HG03565 (cell line): ENCODE measurements around the gene STEAP2.
"Not testable (repeated sequence)": the region's sequence is repeated elsewhere in the genome, so short reads cannot be mapped to it uniquely, and the experiment has no call there.

Experiments used
- ATAC-seq: cut with Tn5 transposase; IDR thresholded peaks from one replicate; pipeline ENCODE4 v1.9.1; 2021; ENCODE audit warnings: mild to moderate bottlenecking, moderate library complexity; ENCODE audit not compliant: unreplicated experiment

Gene STEAP2

GRCh38 chr7:90232430-90232829 is 20.9 kb downstream of the STEAP2 start:
- ATAC-seq = no peak

DNA sequence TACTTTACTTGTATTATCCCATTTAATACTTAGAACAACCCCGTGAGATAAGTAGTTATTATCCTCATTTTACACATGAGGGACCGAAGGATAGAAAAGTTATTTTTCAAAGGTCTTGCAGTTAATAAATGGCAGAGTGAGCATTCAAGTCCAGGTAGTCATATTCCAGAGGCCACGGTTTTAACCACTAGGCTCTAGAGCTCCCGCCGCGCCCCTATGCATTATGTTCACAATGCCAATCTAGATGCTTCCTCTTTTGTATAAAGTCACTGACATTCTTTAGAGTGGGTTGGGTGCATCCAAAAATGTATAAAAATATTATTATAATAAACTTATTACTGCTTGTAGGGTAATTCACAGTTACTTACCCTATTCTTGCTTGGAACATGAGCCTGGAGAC is 22.0 kb downstream of the STEAP2 start:
- ATAC-seq = no peak

DNA sequence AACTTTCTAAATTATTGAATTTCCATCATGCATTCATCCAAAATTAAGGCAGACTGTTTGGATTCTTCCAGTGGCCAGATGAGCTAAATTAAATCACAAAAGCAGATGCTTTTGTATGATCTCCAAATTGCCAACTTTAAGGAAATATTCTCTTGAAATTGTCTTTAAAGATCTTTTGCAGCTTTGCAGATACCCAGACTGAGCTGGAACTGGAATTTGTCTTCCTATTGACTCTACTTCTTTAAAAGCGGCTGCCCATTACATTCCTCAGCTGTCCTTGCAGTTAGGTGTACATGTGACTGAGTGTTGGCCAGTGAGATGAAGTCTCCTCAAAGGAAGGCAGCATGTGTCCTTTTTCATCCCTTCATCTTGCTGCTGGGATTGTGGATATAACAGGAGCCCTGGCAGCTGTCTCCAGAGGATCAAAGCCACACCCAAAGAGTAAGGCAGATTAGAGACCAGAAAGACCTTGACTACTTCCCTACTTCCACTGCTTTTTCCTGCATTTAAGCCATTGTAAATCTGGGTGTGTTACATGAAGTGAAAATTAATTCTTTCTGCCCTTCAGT is 25.3 kb downstream of the STEAP2 start:
- no peak for ATAC-seq

- ATAC-seq = no peak
These were observed 26.5 kb downstream of the STEAP2 start for GRCh38 chr7:90238022-90238421.

DNA sequence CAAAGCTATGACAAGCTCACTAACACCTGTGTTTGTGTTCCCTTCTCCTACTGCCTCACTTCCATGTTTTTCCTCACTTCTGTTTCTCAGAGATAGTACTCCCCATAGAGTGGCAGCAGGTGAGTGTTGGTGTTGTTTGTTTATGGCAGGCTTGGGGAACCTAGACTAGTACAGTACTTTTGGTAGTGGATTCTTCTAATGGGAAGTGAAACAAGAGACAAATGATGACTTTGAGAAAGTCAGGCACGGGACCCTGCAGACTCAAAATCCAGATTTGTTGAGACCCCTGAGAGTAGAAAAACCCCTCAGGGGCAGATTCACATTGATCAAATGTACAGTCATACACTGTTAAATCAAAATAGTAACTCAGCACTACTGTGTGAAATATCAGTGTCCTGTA is 27.0 kb downstream of the STEAP2 start:
- ATAC-seq = no peak

GRCh38 chr7:90239050-90239449 is 27.5 kb downstream of the STEAP2 start:
- ATAC-seq = no peak

DNA sequence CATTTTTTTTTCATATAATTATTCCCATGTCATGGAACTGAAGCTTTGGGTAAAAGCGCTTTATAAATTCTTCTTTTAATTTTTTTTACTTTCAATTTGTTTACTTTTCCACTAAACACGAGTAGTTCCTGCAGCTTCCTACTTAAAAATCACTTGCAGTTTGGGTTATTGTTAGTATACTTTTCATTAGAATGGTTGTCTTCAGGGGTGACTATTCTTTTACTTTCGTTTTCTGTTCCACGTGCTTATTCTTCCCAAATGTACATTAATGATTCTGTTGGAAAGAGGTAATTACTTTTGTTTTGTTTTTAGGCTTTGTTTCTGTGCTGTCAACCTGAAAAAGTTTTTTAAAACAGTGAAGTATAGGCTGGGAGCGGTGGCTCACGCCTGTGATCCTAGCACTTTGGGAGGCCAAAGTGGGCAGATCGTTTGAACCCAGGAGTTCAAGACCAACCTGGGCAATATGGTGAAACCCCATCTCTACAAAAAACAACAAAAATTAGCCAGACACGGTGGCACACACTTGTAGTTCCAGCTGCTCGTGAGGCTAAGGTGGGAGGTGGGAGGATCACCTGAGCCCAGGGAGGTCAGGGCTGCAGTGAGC is 28.2 kb downstream of the STEAP2 start:
- no peak for ATAC-seq

GRCh38 chr7:90242369-90243168 is 31.0 kb downstream of the STEAP2 start:
- ATAC-seq = peak; percentile 57

DNA sequence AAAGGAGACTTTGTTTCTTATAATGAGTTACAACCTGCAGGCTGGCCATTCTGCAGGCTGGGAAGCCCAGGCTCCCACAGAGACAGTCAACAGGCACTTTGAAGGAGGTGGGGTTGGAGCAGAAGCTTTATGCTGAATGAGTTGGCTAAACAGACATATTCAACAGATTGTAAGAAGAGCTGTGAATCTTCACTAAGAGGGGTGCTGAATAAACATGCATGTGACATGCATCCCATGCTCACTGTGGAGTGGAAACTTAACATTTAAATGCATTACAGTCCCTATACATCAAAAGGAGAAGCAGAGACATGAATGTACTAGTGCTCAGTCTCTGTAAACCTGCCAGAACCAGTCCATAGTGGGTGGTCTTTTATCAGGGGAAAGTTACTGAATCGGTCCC is 32.0 kb downstream of the STEAP2 start:
- no peak for ATAC-seq

DNA sequence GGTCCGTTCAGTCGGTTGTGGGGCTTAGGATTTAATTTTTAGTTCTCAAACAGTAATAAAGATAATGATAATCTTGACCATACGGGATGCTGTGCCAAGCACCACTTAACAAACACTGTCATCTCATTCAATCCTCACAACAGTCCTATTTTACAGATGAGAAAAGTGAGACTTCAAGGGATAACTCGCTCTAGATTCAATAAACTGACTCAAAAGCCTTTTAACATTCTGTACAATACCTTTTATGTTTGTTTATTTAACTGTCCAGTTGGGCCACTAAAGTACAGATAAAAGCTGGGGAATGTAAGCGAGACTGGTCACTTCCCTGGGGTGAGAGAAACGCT is 33.0 kb downstream of the STEAP2 start:
- ATAC-seq = no peak

DNA sequence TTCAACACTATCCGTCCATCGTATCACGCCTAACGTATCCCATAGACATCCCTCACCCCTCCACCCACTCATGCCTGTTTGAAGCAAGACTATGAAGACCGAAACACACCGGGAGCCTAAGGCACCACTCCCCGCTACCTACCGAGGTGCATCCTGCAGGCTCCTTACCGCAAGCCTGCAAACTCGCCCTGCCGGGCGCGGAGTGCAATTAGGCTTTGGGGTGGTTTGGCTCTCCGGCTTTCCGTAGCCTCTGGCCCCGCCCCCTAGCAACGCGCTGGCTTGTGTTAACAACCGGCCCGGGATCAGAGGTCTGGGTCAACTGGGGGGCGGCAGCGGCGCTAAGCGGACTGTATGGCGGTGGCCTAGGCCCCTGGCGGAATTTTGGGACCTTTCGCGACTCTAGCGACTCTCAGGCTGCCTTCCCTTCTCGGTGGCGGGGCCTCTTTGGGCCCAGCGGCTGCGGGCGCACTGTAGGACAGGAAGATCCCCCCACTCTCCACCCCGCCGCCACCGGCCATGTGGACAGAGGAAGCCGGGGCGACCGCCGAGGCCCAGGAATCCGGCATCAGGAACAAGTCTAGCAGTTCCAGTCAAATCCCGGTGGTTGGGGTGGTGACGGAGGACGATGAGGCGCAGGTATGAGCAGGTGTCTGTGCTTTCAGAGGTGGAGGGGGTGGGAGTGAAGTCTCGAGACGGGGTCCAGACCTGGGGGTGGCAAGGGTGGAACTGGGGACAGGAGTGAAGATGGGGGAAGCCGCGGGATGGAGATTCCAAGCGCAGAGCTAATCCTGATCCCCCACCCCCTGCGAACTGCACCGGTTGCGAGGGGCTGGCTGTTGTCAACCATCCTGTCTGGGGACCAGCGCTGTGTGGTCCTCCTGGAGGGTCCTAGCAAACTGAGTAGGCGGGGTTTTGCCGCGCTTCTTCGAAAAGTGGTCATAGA is 33.6 kb downstream of the STEAP2 start, which contains the start of gene CFAP69:
Gene CFAP69 (plus strand): TSS at position 266 of the 943 bp plus-strand sequence. CDS start 251 bp downstream, at position 517.
- peak; percentile 76 for ATAC-seq

DNA sequence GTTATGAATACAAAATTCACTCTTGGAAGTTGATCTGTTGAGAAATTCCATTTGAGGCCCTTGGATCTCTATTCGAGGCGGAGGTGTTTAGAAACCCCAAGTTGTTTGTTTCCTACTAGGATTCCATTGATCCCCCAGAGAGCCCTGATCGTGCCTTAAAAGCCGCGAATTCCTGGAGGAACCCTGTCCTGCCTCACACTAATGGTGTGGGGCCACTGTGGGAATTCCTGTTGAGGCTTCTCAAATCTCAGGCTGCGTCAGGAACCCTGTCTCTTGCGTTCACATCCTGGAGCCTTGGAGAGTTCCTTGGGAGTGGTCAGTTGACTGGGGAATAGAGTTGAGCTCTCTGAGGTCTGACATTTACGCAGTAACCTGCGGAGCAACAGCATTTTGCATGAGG is 34.6 kb downstream of the STEAP2 start:
- no peak for ATAC-seq

- no peak for ATAC-seq
These were observed 37.2 kb downstream of the STEAP2 start for GRCh38 chr7:90248706-90249105.

DNA sequence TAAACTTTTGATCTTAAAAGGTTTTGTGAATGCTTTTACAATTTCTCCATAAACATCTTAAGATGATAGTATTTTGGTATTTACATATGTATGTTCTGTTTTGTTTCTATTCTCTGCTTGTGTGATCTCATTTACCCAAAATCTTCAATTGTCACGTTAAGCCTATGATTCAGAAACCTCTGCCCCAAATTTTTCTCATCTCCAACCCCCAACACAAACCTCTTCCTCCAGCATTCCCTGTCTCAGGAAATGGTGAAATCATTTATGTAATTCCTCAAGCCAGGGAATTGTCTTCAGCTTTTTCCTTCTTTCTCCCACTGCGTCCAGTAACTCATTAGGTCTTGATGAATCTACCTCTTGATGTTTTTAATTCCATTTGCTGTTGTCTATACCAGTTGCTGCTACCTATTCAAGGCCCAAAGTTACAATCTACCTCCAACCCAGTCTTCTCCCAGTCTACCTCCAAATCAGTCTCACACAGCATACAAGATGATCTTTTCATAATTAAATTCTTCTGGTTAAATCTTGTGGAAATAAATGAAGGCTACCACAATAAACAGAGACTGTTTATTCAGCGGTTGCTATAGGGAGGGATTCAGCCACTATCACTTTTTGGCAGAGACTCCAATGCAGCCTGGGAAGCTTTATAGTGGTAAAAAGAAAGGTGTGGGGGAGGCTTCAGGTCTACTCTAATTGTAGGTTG is 39.2 kb downstream of the STEAP2 start:
- ATAC-seq = no peak

GRCh38 chr7:90251304-90251635 is 39.7 kb downstream of the STEAP2 start:
- ATAC-seq = no peak

- not testable (repeated sequence) for ATAC-seq
These were observed 44.5 kb downstream of the STEAP2 start for GRCh38 chr7:90256011-90256410.

- ATAC-seq = no peak
These were observed 45.2 kb downstream of the STEAP2 start for GRCh38 chr7:90256778-90257177.

- no peak for ATAC-seq
These were observed 49.9 kb downstream of the STEAP2 start for GRCh38 chr7:90261441-90261840.

DNA sequence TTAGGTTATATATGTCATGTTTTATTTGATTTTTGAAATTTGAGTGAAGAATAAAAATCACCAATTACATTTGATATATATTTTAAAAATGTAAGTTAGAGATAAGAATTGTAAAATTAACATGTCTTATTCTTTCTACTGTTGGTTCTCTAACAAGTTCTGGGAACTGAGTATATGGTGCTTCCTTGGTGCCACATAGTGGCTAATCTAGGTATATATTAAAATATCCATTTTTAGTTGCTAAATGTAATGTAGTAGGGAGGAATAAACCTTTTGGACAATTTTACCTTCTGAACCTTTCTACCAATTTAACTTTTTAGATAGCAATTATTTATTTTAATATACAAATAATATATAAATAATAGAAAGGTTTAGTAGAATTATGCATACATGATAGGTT is 50.9 kb downstream of the STEAP2 start:
- ATAC-seq = peak; percentile 91

- ATAC-seq = no peak
These were observed 55.3 kb downstream of the STEAP2 start for GRCh38 chr7:90266808-90267207.
